SKM-1 (cell line): ENCODE results near the gene MGRN1.
A peak's percentile ranks its signal among the peaks of the same experiment; 100 is the strongest.
"Not testable (repeated sequence)": the region's sequence is repeated elsewhere in the genome, so short reads cannot be mapped to it uniquely, and the experiment has no call there.

ENCODE experiments used
- DNase-seq: peaks from one replicate; lab custom pipeline; 2025; ENCODE audit not compliant: unreplicated experiment; lab: John Stamatoyannopoulos, UW

Gene MGRN1

GRCh38 chr16:4726616-4727015 lies 102.0 kb downstream of the MGRN1 start:
- DNase-seq = no peak

- no peak for DNase-seq
Observed at GRCh38 chr16:4728676-4729075, 104.0 kb downstream of the MGRN1 start.

- no peak for DNase-seq
Observed at GRCh38 chr16:4729876-4730275, 105.2 kb downstream of the MGRN1 start.

- no peak for DNase-seq
Observed at GRCh38 chr16:4733211-4733742, 108.7 kb downstream of the MGRN1 start.

- DNase-seq = no peak
Observed at GRCh38 chr16:4733747-4734062, 109.1 kb downstream of the MGRN1 start.

- DNase-seq = peak; percentile 83
Observed at GRCh38 chr16:4734063-4734729, 109.6 kb downstream of the MGRN1 start, which contains the start of the genes ANKS3 and DNAAF8. Gene ANKS3, minus strand, starts transcription at chr16:4734271. Its CDS starts 4,122 bp downstream, at chr16:4730149. Gene DNAAF8, plus strand, starts transcription at chr16:4734537. Its CDS starts 1,978 bp downstream, at chr16:4736515.

- DNase-seq = peak; percentile 34
Observed at GRCh38 chr16:4734730-4735535, 110.3 kb downstream of the MGRN1 start.

- no peak for DNase-seq
Observed at GRCh38 chr16:4736546-4736945, 111.9 kb downstream of the MGRN1 start.

- DNase-seq = no peak
Observed at GRCh38 chr16:4737545-4737944, 112.9 kb downstream of the MGRN1 start.

- DNase-seq = not testable (repeated sequence)
Observed at GRCh38 chr16:4738370-4738769, 113.7 kb downstream of the MGRN1 start.
